H1 (cell line): Measurements from ENCODE around the gene SNCAIP. TPM values are rescaled to one million over a fixed set of nuclear protein-coding genes. Genes with fewer than 3 reads are reported as not detected.
A peak's percentile ranks its signal among the peaks of the same experiment; 100 is the strongest.

Experiments
- CTCF ChIA-PET: fragments of 300-600 bp; sonication (Branson Sonifier 250); formaldehyde crosslinking; loops from one replicate; lab custom pipeline; 2021; ENCODE audit not compliant: partially characterized antibody; lab: Charles Lee
- POLR2A ChIA-PET: fragments of 300-600 bp; sonication (Branson Sonifier 250); formaldehyde crosslinking; loops from one replicate; lab custom pipeline; 2021; ENCODE audit warnings: inconsistent platforms; ENCODE audit not compliant: partially characterized antibody; lab: Charles Lee
- DNase-seq, 2 experiments: peaks; one replicate each; pipeline versions ENCODE4 v3.0.0 to v3.0.0-alpha.2; 2010 to 2022; ENCODE audit warnings: low spot score in 2 of 2, low read depth in 1 of 2, mixed read lengths in 1 of 2
- FAIRE-seq: peaks from 2 replicates; lab custom pipeline; 2011; peaks lifted over from hg19 to GRCh38; lab: Jason Lieb, UNC
- H2AFZ ChIP-seq: 2 replicates; pipeline ENCODE4 v1.8.1; 2012; ENCODE audit warnings: low read length, inconsistent platforms
- H2AK5ac ChIP-seq: 2 replicates; pipeline ENCODE4 v1.6.1; 2013; ENCODE audit warnings: low read depth, low read length
- H2BK120ac ChIP-seq: replicated peaks from 2 replicates; pipeline ENCODE3; 2013; ENCODE audit warnings: low read depth, low read length, inconsistent platforms
- H2BK12ac ChIP-seq: 2 replicates; pipeline ENCODE4 v1.6.1; 2013; ENCODE audit warnings: low read depth, low read length
- H2BK15ac ChIP-seq: 2 replicates; pipeline ENCODE4 v1.6.1; 2013; ENCODE audit warnings: low read length
- H2BK20ac ChIP-seq: 2 replicates; pipeline ENCODE4 v1.6.1; 2013; ENCODE audit warnings: low read length
- H2BK5ac ChIP-seq: 2 replicates; pipeline ENCODE4 v1.6.1; 2013; ENCODE audit warnings: low read depth, low read length
- H3K14ac ChIP-seq: 2 replicates; pipeline ENCODE4 v1.6.1; 2013; ENCODE audit warnings: inconsistent platforms; ENCODE audit not compliant: insufficient read length
- H3K18ac ChIP-seq: 2 replicates; pipeline ENCODE4 v1.6.1; 2013; ENCODE audit warnings: low read length; ENCODE audit errors: extremely low read depth
- H3K23ac ChIP-seq: 2 replicates; pipeline ENCODE4 v1.6.1; 2013; ENCODE audit warnings: inconsistent platforms; ENCODE audit not compliant: insufficient read length
- H3K23me2 ChIP-seq: 2 replicates; pipeline ENCODE4 v1.6.1; 2013; ENCODE audit warnings: low read depth, low read length
- H3K27ac ChIP-seq: 2 replicates; pipeline ENCODE4 v1.6.1; 2011; ENCODE audit warnings: low read depth, low read length, inconsistent platforms
- H3K27me3 ChIP-seq, 4 experiments: replicated peaks in 1 of 4; 1 replicate in 1 of 4; 2 replicates in 3 of 4; pipeline versions ENCODE4 v1.6.1 to v1.8.1; 2011 to 2013; ENCODE audit warnings: low read length in 3 of 4, mild to moderate bottlenecking in 3 of 4, inconsistent platforms in 2 of 4, mixed read lengths in 2 of 4, moderate library complexity in 1 of 4; ENCODE audit not compliant: control insufficient read depth in 3 of 4, insufficient read depth in 3 of 4; ENCODE audit errors: extremely low read depth in 1 of 4
- H3K36me3 ChIP-seq, 4 experiments: 2 replicates each; pipeline versions ENCODE4 v1.6.1 to v1.8.1; 2011 to 2013; ENCODE audit warnings: mild to moderate bottlenecking in 4 of 4, low read length in 3 of 4, moderate library complexity in 2 of 4, control low read depth in 1 of 4, inconsistent platforms in 1 of 4; ENCODE audit not compliant: insufficient read depth in 4 of 4, control insufficient read depth in 2 of 4
- H3K4ac ChIP-seq: replicated peaks from 2 replicates; pipeline ENCODE3; 2013; ENCODE audit warnings: low read length, low read depth, mixed read lengths, inconsistent platforms; ENCODE audit not compliant: insufficient read length
- H3K4me1 ChIP-seq, 4 experiments: replicated peaks in 1 of 4; 1 replicate in 1 of 4; 2 replicates in 3 of 4; pipeline versions ENCODE4 v1.6.1 to v1.8.1; 2011 to 2013; ENCODE audit warnings: low read length in 3 of 4, inconsistent platforms in 2 of 4, mixed read lengths in 1 of 4; ENCODE audit not compliant: insufficient read depth in 4 of 4, control insufficient read depth in 3 of 4
- H3K4me2 ChIP-seq, 2 experiments: 2 replicates each; pipeline versions ENCODE4 v1.6.1 to v1.8.1; 2011 to 2013; ENCODE audit warnings: low read depth in 2 of 2, low read length in 2 of 2, control low read depth in 1 of 2, inconsistent platforms in 1 of 2, mild to moderate bottlenecking in 1 of 2; ENCODE audit not compliant: insufficient read depth in 1 of 2
- H3K4me3 ChIP-seq, 4 experiments: fragments of 200-600, 300-600 bp in 1 of 4; sonication (generic), shearing (Covaris generic), sonication (Bioruptor Twin) in 1 of 4; 2 replicates each; pipeline versions ENCODE4 v1.5.1 to v1.8.1; 2011 to 2016; ENCODE audit warnings: low read length in 4 of 4, low read depth in 3 of 4, control low read depth in 2 of 4, inconsistent platforms in 2 of 4, mild to moderate bottlenecking in 2 of 4, mixed read lengths in 1 of 4, moderate library complexity in 1 of 4; ENCODE audit not compliant: insufficient read depth in 2 of 4; ENCODE audit errors: extremely low read depth in 1 of 4
- H3K56ac ChIP-seq: replicated peaks from 2 replicates; pipeline ENCODE3; 2013; ENCODE audit warnings: low read depth, mild to moderate bottlenecking, mixed read lengths, low read length, inconsistent platforms; ENCODE audit not compliant: insufficient read length
- H3K79me1 ChIP-seq: 2 replicates; pipeline ENCODE4 v1.6.1; 2013; ENCODE audit warnings: low read depth, low read length, control low read depth
- H3K79me2 ChIP-seq, 2 experiments: 2 replicates each; pipeline versions ENCODE4 v1.6.1 to v1.8.1; 2012 to 2013; ENCODE audit warnings: low read length in 2 of 2, mild to moderate bottlenecking in 2 of 2, inconsistent platforms in 1 of 2; ENCODE audit not compliant: insufficient read depth in 2 of 2, control insufficient read depth in 1 of 2
- H3K9ac ChIP-seq, 4 experiments: replicated peaks in 1 of 4; 1 replicate in 1 of 4; 2 replicates in 3 of 4; pipeline versions ENCODE4 v1.6.1 to v1.8.1; 2011 to 2013; ENCODE audit warnings: low read depth in 3 of 4, low read length in 3 of 4, control low read depth in 2 of 4, mild to moderate bottlenecking in 2 of 4, moderate library complexity in 2 of 4, inconsistent platforms in 1 of 4; ENCODE audit errors: extremely low read depth in 1 of 4
- H3K9me3 ChIP-seq, 2 experiments: 2 replicates each; pipeline versions ENCODE4 v1.6.1 to v1.8.1; 2012 to 2013; ENCODE audit warnings: mild to moderate bottlenecking in 2 of 2, moderate library complexity in 2 of 2, control low read depth in 1 of 2, inconsistent platforms in 1 of 2, low read depth in 1 of 2, low read length in 1 of 2, mixed read lengths in 1 of 2; ENCODE audit not compliant: insufficient read depth in 2 of 2
- H4K20me1 ChIP-seq, 2 experiments: replicated peaks in 1 of 2; 2 replicates each; pipeline versions ENCODE3 to v1.8.1; 2011 to 2013; ENCODE audit warnings: inconsistent platforms in 2 of 2, low read length in 2 of 2, mild to moderate bottlenecking in 1 of 2; ENCODE audit not compliant: insufficient read depth in 2 of 2, control insufficient read depth in 1 of 2
- H4K5ac ChIP-seq: 2 replicates; pipeline ENCODE4 v1.6.1; 2013; ENCODE audit warnings: low read length, low read depth, mixed read lengths, inconsistent platforms; ENCODE audit not compliant: insufficient read length
- H4K8ac ChIP-seq: 2 replicates; pipeline ENCODE4 v1.8.0; 2013; ENCODE audit warnings: mild to moderate bottlenecking, moderate library complexity, low read length, inconsistent platforms; ENCODE audit not compliant: insufficient read depth; ENCODE audit errors: extremely low read depth
- H4K91ac ChIP-seq: replicated peaks from 2 replicates; pipeline ENCODE3; 2013; ENCODE audit warnings: low read length, mixed read lengths, inconsistent platforms; ENCODE audit not compliant: insufficient read length
- ASH2L ChIP-seq: fragments of 200-600, 300-600 bp; sonication (generic); IDR thresholded peaks from one replicate; pipeline ENCODE4 v1.7.1; 2017; ENCODE audit warnings: low read length
- KDM5A ChIP-seq: fragments of 200-600 bp; IDR thresholded peaks from 2 replicates; pipeline ENCODE4 v1.7.1; 2012; ENCODE audit warnings: mild to moderate bottlenecking, low read length, inconsistent platforms, mixed read lengths
- RAD21 ChIP-seq, 2 experiments: IDR thresholded peaks in 1 of 2; conservative IDR thresholded peaks in 1 of 2; 2 replicates each; pipeline ENCODE4 v1.6.1; 2011; ENCODE audit warnings: low read depth in 2 of 2, low read length in 2 of 2, improper control_type of control experiment in 1 of 2, inconsistent platforms in 1 of 2, mild to moderate bottlenecking in 1 of 2, moderate library complexity in 1 of 2
- WGBS, 2 experiments: shearing (Covaris generic) in 1 of 2; methylation state at CpG; one replicate each; pipeline versions ENCODE4 v1.1.6 to v1.1.7; 2013 to 2015; ENCODE audit warnings: low lambda C conversion rate in 2 of 2, mixed read lengths in 2 of 2, inconsistent platforms in 1 of 2, low coverage in 1 of 2, missing lambda C conversion rate in 1 of 2; ENCODE audit not compliant: insufficient replicate concordance in 2 of 2, insufficient coverage in 1 of 2, insufficient read length in 1 of 2; ENCODE audit errors: extremely low coverage in 1 of 2, missing lambda C conversion rate in 1 of 2; 5-methylcytosine and 5-hydroxymethylcytosine counted together
- polyA plus RNA-seq, 7 experiments: library from polyadenylated mRNA; depleted of rRNA in 3 of 7; stranded (reverse) in 5 of 7; unstranded in 2 of 7; fragments of >200 nt in 5 of 7; fragments of 200-250 nt in 2 of 7; gene quantifications; 1 replicate in 5 of 7; 2 replicates in 1 of 7; 4 replicates in 1 of 7; pipeline versions ENCODE4 v1.2.1 to v1.2.3, GENCODE V29; 2011 to 2013; ENCODE audit warnings: missing spikeins in 2 of 7, mixed read lengths in 2 of 7
- total RNA-seq: library from RNA; stranded (reverse); fragmentation: NEBNext Ultra II Directional; extraction: Animal tissue kit (Norgen Biotek cat#: 25700); gene quantifications from 2 replicates; pipeline ENCODE4 v1.2.1, GENCODE V29; 2021
- TF ChIP-seq, protein P1 (sequence below), 3 experiments: IDR thresholded peaks; 1 replicate in 2 of 3; 2 replicates in 1 of 3; pipeline versions ENCODE4 v1.5.1 to v1.6.1; 2011; ENCODE audit warnings: low read length in 3 of 3, mild to moderate bottlenecking in 3 of 3, inconsistent platforms in 2 of 3, low read depth in 1 of 3, moderate library complexity in 1 of 3; ENCODE audit not compliant: insufficient read depth in 1 of 3; ENCODE audit errors: control extremely low read depth in 1 of 3

Gene SNCAIP
- total and polyA plus RNA-seq, 2 of the 8 experiments (the other 6 are each of a cell fraction or from before 2014, with no cell fraction given): 3.9 to 9.0 TPM

DNA sequence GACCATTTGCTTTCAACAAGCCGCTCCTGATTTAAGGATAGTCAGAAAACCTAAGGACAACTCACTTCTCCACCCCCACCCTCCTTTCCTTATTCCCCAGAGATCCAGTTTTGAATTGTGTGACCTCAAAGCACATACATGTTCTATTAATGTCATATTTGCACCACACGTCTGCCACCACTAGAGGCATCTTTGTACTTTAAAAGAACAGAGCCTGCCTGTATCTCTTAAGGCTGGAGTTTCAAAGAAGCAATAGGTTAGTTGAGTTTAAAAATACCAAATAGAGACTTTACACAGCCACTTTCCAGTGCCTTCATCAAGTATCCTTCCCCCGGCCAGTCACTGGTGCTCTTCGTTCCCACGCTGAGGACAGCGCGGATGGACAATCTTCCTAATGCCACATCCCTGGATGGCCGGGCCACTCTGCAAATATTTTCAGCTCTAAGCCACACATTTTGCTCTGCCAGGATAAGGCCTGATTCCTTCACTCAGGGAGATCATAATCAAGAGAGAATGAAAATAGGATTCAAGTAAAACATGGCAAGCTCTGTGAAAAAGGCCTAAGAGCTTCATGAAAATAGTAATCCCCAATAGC lies 146.3 kb downstream of the SNCAIP start:
- Histone ChIP-seq H3K27ac (no peak overlapping the region), H4K20me1 (no peaks in the 10 kb centered on the region), H3K4me1 (no peaks in the 10 kb centered on the region; a peak in 1 of 7 replicates), H3K18ac (0 out of 2 replicates have a peak overlapping the region, but pooled peaks have one; percentile 7), H3K23me2 (no peaks in the 10 kb centered on the region), H3K79me1 (no peaks in the 10 kb centered on the region), H3K36me3 (no peaks in the 10 kb centered on the region), H3K14ac (no peak overlapping the region), H3K4ac (no peak overlapping the region), H3K4me3 (no peak overlapping the region), H4K91ac (no peak overlapping the region), H4K5ac (no peak overlapping the region), H2AFZ (no peak overlapping the region), H3K79me2 (no peaks in the 10 kb centered on the region), H2BK12ac (no peak overlapping the region), H3K9me3 (no peaks in the 10 kb centered on the region), H2AK5ac (no peak overlapping the region), H2BK5ac (no peak overlapping the region; the same call in 1 of the 2 replicates), H4K8ac (no peak overlapping the region), H3K23ac (no peak overlapping the region), H2BK120ac (no peak overlapping the region), H2BK15ac (no peak overlapping the region; the same call in 1 of the 2 replicates), H2BK20ac (no peak overlapping the region; the same call in 1 of the 2 replicates), H3K9ac (no peak overlapping the region), H3K4me2 (no peak overlapping the region), H3K56ac (no peak overlapping the region), H3K27me3 (no peaks in the 10 kb centered on the region)
- ChIA-PET CTCF (interaction anchor here (0.6 to 3.4 kb wide), 24 partner anchors 10 to 887 kb away, joined by 3 to 25 read pairs (median 4); no protein-coding TSS in a partner anchor), POLR2A (interaction anchor here (1.4 kb wide), 1 partner anchor 14 kb away, joined by 3 read pairs; no protein-coding TSS in a partner anchor)
- WGBS, 2 experiments: 77% methylated on average over 8 of the region's 8 CpGs; no CpG with 5 or more reads in 1 of the 2 experiments
- peak; percentile 58 for FAIRE-seq
- no peak for DNase-seq
- peak; percentile 49 to 66 for TF ChIP-seq RAD21 (IDR thresholded peaks at IDR 0.05 in 1 of 2, conservative IDR thresholded peaks at IDR 0.05 in 1 of 2; ENCODE audit: low read depth in 2 of 2, low read length in 2 of 2)
- TF ChIP-seq, protein P1, sequence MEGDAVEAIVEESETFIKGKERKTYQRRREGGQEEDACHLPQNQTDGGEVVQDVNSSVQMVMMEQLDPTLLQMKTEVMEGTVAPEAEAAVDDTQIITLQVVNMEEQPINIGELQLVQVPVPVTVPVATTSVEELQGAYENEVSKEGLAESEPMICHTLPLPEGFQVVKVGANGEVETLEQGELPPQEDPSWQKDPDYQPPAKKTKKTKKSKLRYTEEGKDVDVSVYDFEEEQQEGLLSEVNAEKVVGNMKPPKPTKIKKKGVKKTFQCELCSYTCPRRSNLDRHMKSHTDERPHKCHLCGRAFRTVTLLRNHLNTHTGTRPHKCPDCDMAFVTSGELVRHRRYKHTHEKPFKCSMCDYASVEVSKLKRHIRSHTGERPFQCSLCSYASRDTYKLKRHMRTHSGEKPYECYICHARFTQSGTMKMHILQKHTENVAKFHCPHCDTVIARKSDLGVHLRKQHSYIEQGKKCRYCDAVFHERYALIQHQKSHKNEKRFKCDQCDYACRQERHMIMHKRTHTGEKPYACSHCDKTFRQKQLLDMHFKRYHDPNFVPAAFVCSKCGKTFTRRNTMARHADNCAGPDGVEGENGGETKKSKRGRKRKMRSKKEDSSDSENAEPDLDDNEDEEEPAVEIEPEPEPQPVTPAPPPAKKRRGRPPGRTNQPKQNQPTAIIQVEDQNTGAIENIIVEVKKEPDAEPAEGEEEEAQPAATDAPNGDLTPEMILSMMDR (IDR thresholded peaks at IDR 0.05; ENCODE audit: control extremely low read depth in 1 of 3, insufficient read depth in 1 of 3, low read depth in 1 of 3, low read length in 3 of 3): peak in 2 of 3 experiments; percentile 35 to 60; a peak in 2 of 4 replicates
- no peak for TF ChIP-seq ASH2L
- TF ChIP-seq KDM5A: no peak
- TF ChIP-seq, all 59 proteins: peak for 2
